Ascending aorta (tissue), 2 donors: ENCODE measurements around the gene MLYCD. TPM values are rescaled to one million over a fixed set of nuclear protein-coding genes. Genes with fewer than 3 reads are reported as not detected.

Experiments
- DNase-seq, 2 donors: peaks; one replicate each; pipeline ENCODE4 v3.0.0-alpha.2; 2019; ENCODE audit warnings: low spot score in 2 of 2
- H3K27ac ChIP-seq, 2 donors: fragments of 200-600 bp; sonication (generic); one replicate each; pipeline ENCODE4 v1.5.1; 2016 to 2017; ENCODE audit warnings: mild to moderate bottlenecking in 1 of 2
- H3K27me3 ChIP-seq: fragments of 200-600 bp; sonication (generic); one replicate; pipeline ENCODE4 v1.5.1; 2017
- H3K36me3 ChIP-seq, 2 donors: fragments of 200-600 bp; sonication (generic); one replicate each; pipeline ENCODE4 v1.5.1; 2016
- H3K4me1 ChIP-seq, 2 donors: fragments of 200-600 bp; sonication (generic); one replicate each; pipeline ENCODE4 v1.5.1; 2016 to 2017; ENCODE audit warnings: mild to moderate bottlenecking in 1 of 2
- H3K4me3 ChIP-seq, 2 donors: fragments of 200-600 bp; sonication (generic); one replicate each; pipeline ENCODE4 v1.5.1; 2016 to 2017; ENCODE audit warnings: mild to moderate bottlenecking in 1 of 2
- H3K9me3 ChIP-seq, 2 donors: fragments of 200-600 bp; sonication (generic); one replicate each; pipeline ENCODE4 v1.5.1; 2016
- intact Hi-C: fragments of 100-400 bp; cut with DNase I; formaldehyde crosslinking; loops from one replicate; pipeline ENCODE4 v1.15.1; 2023
- total RNA-seq: library from RNA; depleted of rRNA; stranded (reverse); fragments of >200 nt; gene quantifications from one replicate; pipeline ENCODE4 v1.1.0, GENCODE V29; 2016
- TF ChIP-seq, protein P1 (sequence below), 3 experiments: fragments of 200-600 bp in 2 of 3; fragments of 450-650 bp in 1 of 3; sonication (generic) in 2 of 3; IDR thresholded peaks; one replicate each; pipeline ENCODE4 v1.5.1; 2016 to 2019; ENCODE audit warnings: antibody characterized with exemption in 3 of 3, mild to moderate bottlenecking in 1 of 3, moderate library complexity in 1 of 3

The MLYCD gene
- total RNA-seq, 1 donor from 2014 or later = 13.4 TPM

- Histone ChIP-seq H3K9me3 (no peaks in the 10 kb centered on the region), H3K27ac (no peak overlapping the region), H3K27me3 (no peaks in the 10 kb centered on the region), H3K4me1 (no peaks in the 10 kb centered on the region), H3K36me3 (peaks cover 67 to 82% of the 10 kb centered on the region in 2 donors), H3K4me3 (no peak overlapping the region)
- TF ChIP-seq, protein P1, sequence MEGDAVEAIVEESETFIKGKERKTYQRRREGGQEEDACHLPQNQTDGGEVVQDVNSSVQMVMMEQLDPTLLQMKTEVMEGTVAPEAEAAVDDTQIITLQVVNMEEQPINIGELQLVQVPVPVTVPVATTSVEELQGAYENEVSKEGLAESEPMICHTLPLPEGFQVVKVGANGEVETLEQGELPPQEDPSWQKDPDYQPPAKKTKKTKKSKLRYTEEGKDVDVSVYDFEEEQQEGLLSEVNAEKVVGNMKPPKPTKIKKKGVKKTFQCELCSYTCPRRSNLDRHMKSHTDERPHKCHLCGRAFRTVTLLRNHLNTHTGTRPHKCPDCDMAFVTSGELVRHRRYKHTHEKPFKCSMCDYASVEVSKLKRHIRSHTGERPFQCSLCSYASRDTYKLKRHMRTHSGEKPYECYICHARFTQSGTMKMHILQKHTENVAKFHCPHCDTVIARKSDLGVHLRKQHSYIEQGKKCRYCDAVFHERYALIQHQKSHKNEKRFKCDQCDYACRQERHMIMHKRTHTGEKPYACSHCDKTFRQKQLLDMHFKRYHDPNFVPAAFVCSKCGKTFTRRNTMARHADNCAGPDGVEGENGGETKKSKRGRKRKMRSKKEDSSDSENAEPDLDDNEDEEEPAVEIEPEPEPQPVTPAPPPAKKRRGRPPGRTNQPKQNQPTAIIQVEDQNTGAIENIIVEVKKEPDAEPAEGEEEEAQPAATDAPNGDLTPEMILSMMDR (IDR thresholded peaks at IDR 0.05) = no peak
- DNase-seq = no peak
- intact Hi-C loops = no loop called here
Observed at GRCh38 chr16:83917152-83918120, 18.5 kb downstream of the MLYCD start.

DNA sequence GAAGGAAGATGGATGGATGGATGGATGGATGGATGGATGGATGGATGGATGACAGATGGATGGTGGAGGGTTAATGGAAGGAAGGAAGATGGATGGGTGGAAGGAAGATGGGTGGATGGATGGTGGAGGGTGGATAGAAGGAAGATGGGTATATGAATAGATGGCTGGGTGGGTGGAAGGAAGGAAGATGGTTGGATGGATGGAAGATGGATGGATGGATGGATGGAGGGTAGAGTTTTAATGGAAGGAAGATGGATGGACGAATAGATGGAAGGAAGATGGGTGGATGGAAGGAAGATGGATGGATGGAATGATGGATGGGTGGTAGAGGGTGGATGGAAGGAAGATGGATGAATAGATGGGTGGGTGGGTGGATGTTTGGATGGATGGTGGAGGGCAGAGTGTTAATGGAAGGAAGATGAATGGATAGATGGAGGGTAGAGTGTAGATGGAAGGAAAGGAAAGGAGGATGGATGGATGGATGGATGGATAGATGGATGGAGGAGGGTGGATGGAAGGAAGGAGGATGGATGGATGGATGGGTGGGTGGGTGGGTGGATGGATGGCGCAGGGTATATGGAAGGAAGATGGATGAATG is 22.1 kb downstream of the MLYCD start:
- Histone ChIP-seq H3K36me3 (peaks cover 32 to 49% of the 10 kb centered on the region in 2 donors), H3K9me3 (no peaks in the 10 kb centered on the region), H3K4me3 (no peak overlapping the region), H3K27ac (no peak overlapping the region), H3K4me1 (no peaks in the 10 kb centered on the region), H3K27me3 (no peaks in the 10 kb centered on the region)
- TF ChIP-seq, protein P1 (IDR thresholded peaks at IDR 0.05) = no peak
- DNase-seq = no peak
- intact Hi-C loops = loop anchor here (10.0 kb wide), 1 partner anchor 264 kb away; the partner anchor contains the start of gene TAF1C

GRCh38 chr16:83923581-83924365 is 24.9 kb downstream of the MLYCD start:
- intact Hi-C loops = loop anchor here (10.0 kb wide), 1 partner anchor 261 kb away; the partner anchor contains the start of gene TAF1C
- DNase-seq = no peak
- Histone ChIP-seq H3K4me1 (peaks cover 0 to 6% of the 10 kb centered on the region in 2 donors), H3K27ac (no peak overlapping the region), H3K4me3 (no peak overlapping the region), H3K36me3 (peaks cover 15 to 24% of the 10 kb centered on the region in 2 donors), H3K27me3 (no peaks in the 10 kb centered on the region), H3K9me3 (no peaks in the 10 kb centered on the region)
- TF ChIP-seq, protein P1 (IDR thresholded peaks at IDR 0.05) = no peak

DNA sequence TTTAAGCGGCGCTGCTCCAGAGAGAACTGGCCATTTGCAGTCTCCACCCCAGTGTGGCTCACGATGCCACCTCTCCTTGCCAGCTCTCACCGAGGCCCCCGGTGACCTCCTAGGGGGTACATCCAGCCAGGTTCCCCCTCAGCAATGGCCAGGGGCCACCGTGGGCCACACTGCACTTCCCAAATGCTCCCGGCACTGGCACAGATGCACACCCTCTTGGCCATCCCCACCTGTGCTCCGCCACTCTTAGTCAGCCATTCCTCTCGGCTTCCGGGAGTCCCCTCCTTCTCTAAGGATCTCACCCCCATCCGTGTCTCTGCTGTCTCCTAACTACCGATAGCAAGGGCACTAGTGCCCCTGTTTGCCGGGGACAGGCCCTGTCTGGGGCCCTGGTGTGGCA is 25.8 kb downstream of the MLYCD start:
- H3K27me3 ChIP-seq = no peaks in the 10 kb centered on the region
- no peak overlapping the region for H3K27ac ChIP-seq
- H3K36me3 ChIP-seq = peaks cover 6 to 19% of the 10 kb centered on the region in 2 donors
- DNase-seq = no peak
- intact Hi-C loops = loop anchor here (10.0 kb wide), 1 partner anchor 260 kb away; the partner anchor contains the start of gene TAF1C
- peaks cover 0 to 6% of the 10 kb centered on the region in 2 donors for H3K4me1 ChIP-seq
- no peaks in the 10 kb centered on the region for H3K9me3 ChIP-seq
- no peak overlapping the region for H3K4me3 ChIP-seq
- TF ChIP-seq, protein P1 (IDR thresholded peaks at IDR 0.05) = no peak
